ENCODE data around the gene DLG2.

DNA sequence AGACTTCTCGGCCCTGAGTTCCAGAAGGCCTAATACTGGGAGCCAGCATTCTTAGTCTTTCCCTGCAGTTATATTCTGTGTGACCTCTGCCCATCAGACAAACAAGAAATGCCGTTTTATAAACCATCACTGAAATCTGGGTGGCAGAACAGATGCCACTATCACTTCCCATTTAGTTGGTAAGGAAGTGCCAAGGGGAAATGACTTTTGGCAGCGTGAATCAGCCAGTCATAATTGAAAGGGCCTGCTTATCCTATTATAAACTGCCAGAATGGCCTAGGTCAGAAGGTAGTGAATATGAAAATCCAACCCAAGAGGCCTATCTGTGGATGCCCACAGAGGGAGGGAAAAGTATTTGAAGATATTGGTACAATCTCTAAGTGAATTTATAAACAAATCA is 1694.1 kb downstream of the DLG2 start:
- no peak for TF ChIP-seq POLR2A (IDR thresholded peaks at IDR 0.05)
- TF ChIP-seq, protein P1, sequence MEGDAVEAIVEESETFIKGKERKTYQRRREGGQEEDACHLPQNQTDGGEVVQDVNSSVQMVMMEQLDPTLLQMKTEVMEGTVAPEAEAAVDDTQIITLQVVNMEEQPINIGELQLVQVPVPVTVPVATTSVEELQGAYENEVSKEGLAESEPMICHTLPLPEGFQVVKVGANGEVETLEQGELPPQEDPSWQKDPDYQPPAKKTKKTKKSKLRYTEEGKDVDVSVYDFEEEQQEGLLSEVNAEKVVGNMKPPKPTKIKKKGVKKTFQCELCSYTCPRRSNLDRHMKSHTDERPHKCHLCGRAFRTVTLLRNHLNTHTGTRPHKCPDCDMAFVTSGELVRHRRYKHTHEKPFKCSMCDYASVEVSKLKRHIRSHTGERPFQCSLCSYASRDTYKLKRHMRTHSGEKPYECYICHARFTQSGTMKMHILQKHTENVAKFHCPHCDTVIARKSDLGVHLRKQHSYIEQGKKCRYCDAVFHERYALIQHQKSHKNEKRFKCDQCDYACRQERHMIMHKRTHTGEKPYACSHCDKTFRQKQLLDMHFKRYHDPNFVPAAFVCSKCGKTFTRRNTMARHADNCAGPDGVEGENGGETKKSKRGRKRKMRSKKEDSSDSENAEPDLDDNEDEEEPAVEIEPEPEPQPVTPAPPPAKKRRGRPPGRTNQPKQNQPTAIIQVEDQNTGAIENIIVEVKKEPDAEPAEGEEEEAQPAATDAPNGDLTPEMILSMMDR (IDR thresholded peaks at IDR 0.05) = no peak
- no peak for TF ChIP-seq POLR2AphosphoS5 (IDR thresholded peaks at IDR 0.05)
